Measurements from ENCODE around the gene ZNF519.
"Not testable (repeated sequence)": the region's sequence is repeated elsewhere in the genome, so short reads cannot be mapped to it uniquely, and the experiment has no call there.

The ZNF519 gene

GRCh38 chr18:14132271-14132700, at the start of gene ZNF519:
Gene ZNF519 (minus strand): TSS chr18:14132435. CDS start chr18:14132277, 158 bp downstream.
- DNase-seq (ENCODE audit: extremely low spot score): peak; percentile 86
- CTCF ChIA-PET, POLR2A ChIA-PET: not testable (repeated sequence)

GRCh38 chr18:14179306-14179705, 47.1 kb upstream of the ZNF519 start:
- ChIA-PET CTCF (interaction anchor here (1.2 kb wide), 1 partner anchor 355 kb away, joined by 3 read pairs; the partner anchor contains the start of gene MC5R), POLR2A (no interaction called here)
- DNase-seq (ENCODE audit: extremely low spot score): no peak
- no peak for TF ChIP-seq CTCF (IDR thresholded peaks at IDR 0.05; ENCODE audit: control extremely low read depth, extremely low read depth, low read depth, missing control alignments)

- POLR2A ChIA-PET; DNase-seq (ENCODE audit: extremely low spot score); CTCF ChIA-PET: not testable (repeated sequence)
- peak; percentile 64 for TF ChIP-seq CTCF (IDR thresholded peaks at IDR 0.05; ENCODE audit: control extremely low read depth, extremely low read depth, low read depth, missing control alignments)
Observed at GRCh38 chr18:14178321-14179196, 46.3 kb upstream of the ZNF519 start.

- CTCF ChIA-PET; POLR2A ChIA-PET; DNase-seq (ENCODE audit: extremely low spot score): not testable (repeated sequence)
Observed at GRCh38 chr18:14177540-14178320, 45.5 kb upstream of the ZNF519 start.

- POLR2A ChIA-PET; DNase-seq (ENCODE audit: extremely low spot score); CTCF ChIA-PET: not testable (repeated sequence)
Observed at GRCh38 chr18:14175404-14175803, 43.2 kb upstream of the ZNF519 start.

GRCh38 chr18:14174706-14175085, 42.5 kb upstream of the ZNF519 start:
- no peak for DNase-seq (ENCODE audit: extremely low spot score)
- ChIA-PET CTCF (no interaction called here), POLR2A (no interaction called here)
- no peak for TF ChIP-seq CTCF (IDR thresholded peaks at IDR 0.05; ENCODE audit: control extremely low read depth, extremely low read depth, low read depth, missing control alignments)

- DNase-seq (ENCODE audit: extremely low spot score); CTCF ChIA-PET; POLR2A ChIA-PET: not testable (repeated sequence)
Observed at GRCh38 chr18:14174002-14174705, 41.9 kb upstream of the ZNF519 start.

GRCh38 chr18:14173116-14173951, 41.1 kb upstream of the ZNF519 start:
- DNase-seq (ENCODE audit: extremely low spot score); CTCF ChIA-PET; POLR2A ChIA-PET: not testable (repeated sequence)

- CTCF ChIA-PET; POLR2A ChIA-PET; DNase-seq (ENCODE audit: extremely low spot score): not testable (repeated sequence)
Observed at GRCh38 chr18:14172142-14173115, 40.2 kb upstream of the ZNF519 start.

- DNase-seq (ENCODE audit: extremely low spot score); CTCF ChIA-PET; POLR2A ChIA-PET: not testable (repeated sequence)
Observed at GRCh38 chr18:14171301-14172141, 39.3 kb upstream of the ZNF519 start.

GRCh38 chr18:14170367-14171036, 38.3 kb upstream of the ZNF519 start:
- CTCF ChIA-PET; DNase-seq (ENCODE audit: extremely low spot score); POLR2A ChIA-PET: not testable (repeated sequence)

All from GM10248 (cell line).